C4-2B (cell line): Measurements from ENCODE around the gene ARNT2.

Experiments used
- H3K27ac ChIP-seq: fragments of 450-650 bp; 2 replicates; pipeline ENCODE4 v1.5.1; 2017
- ZFX ChIP-seq: fragments of 450-650 bp; IDR thresholded peaks from 2 replicates; pipeline ENCODE4 v1.6.1; 2017
- TF ChIP-seq, protein P1 (sequence below): fragments of 450-650 bp; conservative IDR thresholded peaks from 2 replicates; pipeline ENCODE4 v1.5.1; 2017; ENCODE audit warnings: mild to moderate bottlenecking

ARNT2 gene

GRCh38 chr15:80423215-80423614 lies 19.0 kb downstream of the ARNT2 start:
- H3K27ac ChIP-seq = no peak overlapping the region
- TF ChIP-seq, protein P1, sequence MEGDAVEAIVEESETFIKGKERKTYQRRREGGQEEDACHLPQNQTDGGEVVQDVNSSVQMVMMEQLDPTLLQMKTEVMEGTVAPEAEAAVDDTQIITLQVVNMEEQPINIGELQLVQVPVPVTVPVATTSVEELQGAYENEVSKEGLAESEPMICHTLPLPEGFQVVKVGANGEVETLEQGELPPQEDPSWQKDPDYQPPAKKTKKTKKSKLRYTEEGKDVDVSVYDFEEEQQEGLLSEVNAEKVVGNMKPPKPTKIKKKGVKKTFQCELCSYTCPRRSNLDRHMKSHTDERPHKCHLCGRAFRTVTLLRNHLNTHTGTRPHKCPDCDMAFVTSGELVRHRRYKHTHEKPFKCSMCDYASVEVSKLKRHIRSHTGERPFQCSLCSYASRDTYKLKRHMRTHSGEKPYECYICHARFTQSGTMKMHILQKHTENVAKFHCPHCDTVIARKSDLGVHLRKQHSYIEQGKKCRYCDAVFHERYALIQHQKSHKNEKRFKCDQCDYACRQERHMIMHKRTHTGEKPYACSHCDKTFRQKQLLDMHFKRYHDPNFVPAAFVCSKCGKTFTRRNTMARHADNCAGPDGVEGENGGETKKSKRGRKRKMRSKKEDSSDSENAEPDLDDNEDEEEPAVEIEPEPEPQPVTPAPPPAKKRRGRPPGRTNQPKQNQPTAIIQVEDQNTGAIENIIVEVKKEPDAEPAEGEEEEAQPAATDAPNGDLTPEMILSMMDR = no peak
- TF ChIP-seq ZFX = no peak

DNA sequence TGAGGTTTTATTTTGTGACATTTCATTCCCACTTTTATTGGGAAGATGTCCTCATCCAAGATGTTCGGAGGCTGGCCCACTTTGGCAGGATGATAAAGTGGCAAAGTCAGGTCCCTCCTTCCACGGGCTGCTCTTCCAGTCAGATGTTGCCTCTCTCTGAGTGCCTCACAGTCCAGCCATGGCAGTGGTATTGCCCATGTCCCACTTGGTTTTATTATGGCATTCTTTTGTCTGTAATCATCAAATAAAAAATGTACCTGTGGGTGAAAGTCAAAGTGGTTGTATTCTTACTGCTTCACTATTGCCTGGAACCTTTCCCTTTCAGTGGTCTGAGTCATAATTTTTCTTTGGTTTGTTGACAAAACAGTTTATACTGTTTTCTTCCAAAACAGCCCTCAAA lies 20.2 kb downstream of the ARNT2 start:
- H3K27ac ChIP-seq = no peak overlapping the region
- no peak for TF ChIP-seq ZFX
- TF ChIP-seq, protein P1 = no peak

DNA sequence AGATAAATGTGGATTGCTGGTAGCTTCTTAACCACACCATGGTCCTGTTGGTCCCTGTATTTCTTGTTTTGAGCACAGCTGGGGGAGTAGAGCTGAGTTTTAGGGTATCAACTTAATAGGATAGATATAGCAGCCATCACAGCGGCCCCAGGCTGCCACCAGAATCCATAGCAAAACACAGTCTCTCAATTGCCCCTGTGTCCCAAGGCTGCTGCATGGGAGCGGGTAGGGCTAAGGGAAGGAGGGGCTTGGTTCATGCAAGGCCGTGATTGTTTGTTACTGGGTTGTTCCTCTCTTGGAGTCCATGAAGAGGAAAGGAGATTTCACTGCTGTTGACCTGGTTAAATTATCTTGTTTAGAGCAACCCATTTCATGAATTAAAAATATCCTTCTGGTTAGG lies 22.1 kb downstream of the ARNT2 start:
- TF ChIP-seq ZFX = no peak
- TF ChIP-seq, protein P1 = no peak
- H3K27ac ChIP-seq = no peak overlapping the region

DNA sequence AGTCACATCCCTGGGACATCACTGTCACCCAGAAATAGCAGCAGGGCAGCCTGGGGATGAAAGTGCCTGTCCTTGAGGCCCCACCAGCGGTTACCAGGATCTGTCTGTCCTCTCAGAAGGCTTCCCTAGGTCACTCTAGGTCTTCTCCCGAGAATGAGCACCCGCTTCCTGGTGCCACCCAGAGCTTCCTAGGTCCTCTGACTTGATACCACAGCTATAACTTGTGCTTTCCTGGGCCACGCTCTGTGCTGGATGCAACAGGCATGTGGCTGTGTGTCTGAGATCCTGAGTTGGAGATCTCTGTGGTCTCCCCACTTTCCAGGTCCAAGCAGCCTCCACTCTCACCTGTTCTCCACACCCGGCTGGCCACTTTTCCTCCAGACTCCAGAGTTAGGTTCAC lies 25.8 kb downstream of the ARNT2 start:
- TF ChIP-seq ZFX = no peak
- TF ChIP-seq, protein P1 = no peak
- H3K27ac ChIP-seq = no peak overlapping the region

GRCh38 chr15:80431635-80432344 lies 27.6 kb downstream of the ARNT2 start:
- no peak overlapping the region for H3K27ac ChIP-seq
- TF ChIP-seq, protein P1 = no peak

- no peak overlapping the region for H3K27ac ChIP-seq
- no peak for TF ChIP-seq ZFX
- TF ChIP-seq, protein P1 = no peak
Measured at GRCh38 chr15:80432345-80432702, 28.1 kb downstream of the ARNT2 start.

GRCh38 chr15:80433836-80434235 lies 29.7 kb downstream of the ARNT2 start:
- H3K27ac ChIP-seq = no peak overlapping the region
- TF ChIP-seq, protein P1 = no peak
- TF ChIP-seq ZFX = no peak
